Uterus (tissue), 2 donors: ENCODE results near the gene ZNF668.

Experiments
- CTCF ChIP-seq, 4 experiments: fragments of 200-600 bp in 2 of 4; fragments of 450-650 bp in 2 of 4; sonication (generic) in 2 of 4; IDR thresholded peaks; one replicate each; pipeline ENCODE4 v1.5.1; 2016 to 2019; ENCODE audit warnings: antibody characterized with exemption in 4 of 4, mild to moderate bottlenecking in 2 of 4, moderate library complexity in 1 of 4
- POLR2A ChIP-seq, 2 donors: fragments of 450-650 bp; IDR thresholded peaks; one replicate each; pipeline ENCODE4 v1.6.1; 2016; ENCODE audit warnings: antibody characterized with exemption in 2 of 2, mild to moderate bottlenecking in 1 of 2, moderate library complexity in 1 of 2

- TF ChIP-seq CTCF (IDR thresholded peaks at IDR 0.05) (no peak), POLR2A (IDR thresholded peaks at IDR 0.05) (no peak)
These were observed 6.7 kb downstream of the ZNF668 start for GRCh38 chr16:31067342-31067741.
